K562 (cell line): ENCODE measurements around the gene PPM1H. TPM values are rescaled to one million over a fixed set of nuclear protein-coding genes. Genes with fewer than 3 reads are reported as not detected.

ENCODE experiments used
- CHD2 ChIP-seq: IDR thresholded peaks from 2 replicates; pipeline ENCODE4 v1.6.1; 2011; ENCODE audit warnings: low read depth, low read length
- HDAC8 ChIP-seq: fragments of 450-650 bp; IDR thresholded peaks from 2 replicates; pipeline ENCODE4 v1.6.1; 2016; ENCODE audit warnings: mild to moderate bottlenecking, missing genetic modification characterization, moderate library complexity, missing compliant biosample characterization
- ID3 ChIP-seq, 2 experiments: fragments of 250-450 bp in 1 of 2; fragments of 450-650 bp in 1 of 2; sonication (Bioruptor Pico) in 1 of 2; IDR thresholded peaks; 2 replicates each; pipeline versions ENCODE4 v1.6.1 to v1.8.0; 2016 to 2021; ENCODE audit warnings: mild to moderate bottlenecking in 2 of 2, moderate library complexity in 2 of 2, missing compliant biosample characterization in 1 of 2, missing genetic modification characterization in 1 of 2
- MCM5 ChIP-seq: fragments of 450-650 bp; IDR thresholded peaks from 2 replicates; pipeline ENCODE4 v1.6.1; 2016; ENCODE audit warnings: low read depth
- MEIS2 ChIP-seq: fragments of 450-650 bp; IDR thresholded peaks from 2 replicates; pipeline ENCODE4 v1.6.1; 2014; ENCODE audit warnings: mild to moderate bottlenecking; ENCODE audit not compliant: partially characterized antibody
- NCOA6 ChIP-seq: fragments of 450-650 bp; IDR thresholded peaks from 2 replicates; pipeline ENCODE4 v1.6.1; 2017; ENCODE audit warnings: mild to moderate bottlenecking
- RBM25 ChIP-seq: fragments of 200-400 bp; formaldehyde crosslinking; IDR thresholded peaks from 2 replicates; pipeline ENCODE4 v1.6.1; 2018; ENCODE audit warnings: low read length, low read depth, moderate library complexity; ENCODE audit not compliant: severe bottlenecking
- RBM39 ChIP-seq: fragments of 200-400 bp; formaldehyde crosslinking; optimal IDR thresholded peaks from 2 replicates; pipeline ENCODE3; 2018; ENCODE audit warnings: low read depth, low read length
- SMARCA4 ChIP-seq: fragments of 450-650 bp; IDR thresholded peaks from 2 replicates; pipeline ENCODE4 v1.6.1; 2016
- ZNF512 ChIP-seq: IDR thresholded peaks from 2 replicates; pipeline ENCODE4 v1.6.1; 2016; ENCODE audit warnings: missing genetic modification characterization, missing compliant biosample characterization
- ZNF830 ChIP-seq: fragments of 250-450 bp; sonication (Bioruptor Pico); IDR thresholded peaks from 2 replicates; pipeline ENCODE4 v1.5.0; 2021; ENCODE audit warnings: mild to moderate bottlenecking
- polyA plus RNA-seq, 8 experiments: library from polyadenylated mRNA; depleted of rRNA in 4 of 8; stranded (reverse) in 5 of 8; unstranded in 3 of 8; fragments of >200 nt; fragmentation: Nextera tagmentation in 2 of 8; fragmentation: Illumina TruSeq in 1 of 8; extraction: Ambion mirVana in 2 of 8; extraction: Trizol in 1 of 8; gene quantifications; 2 replicates each; pipeline versions ENCODE4 v1.2.1 to v1.2.3, GENCODE V29; 2011 to 2014; ENCODE audit warnings: inconsistent platforms in 1 of 8, missing spikeins in 1 of 8
- total RNA-seq, 7 experiments: library from RNA; depleted of rRNA in 6 of 7; stranded (reverse); fragments of >200 nt in 6 of 7; fragmentation: Illumina TruSeq in 2 of 7; extraction: Trizol in 2 of 7; gene quantifications; 2 replicates each; pipeline versions ENCODE4 v1.2.1 to v1.2.3, GENCODE V29; 2011 to 2021; ENCODE audit warnings: low replicate concordance in 1 of 7

PPM1H gene
- total and polyA plus RNA-seq, 9 of the 15 experiments (the other 6 are each of a cell fraction or from before 2014, with no cell fraction given): 5.3 to 29.3 (median 11.3) TPM

GRCh38 chr12:62657363-62657632 lies 277.7 kb downstream of the PPM1H start (continued):
- TF ChIP-seq ZNF512 (tag): no peak
- TF ChIP-seq MEIS2: no peak
- no peak for TF ChIP-seq ID3 (CRISPR knock-in tag; IDR thresholded peaks at IDR 0.05)
- TF ChIP-seq ID3 (tag; IDR thresholded peaks at IDR 0.05): no peak
- no peak for TF ChIP-seq RBM25
- no peak for TF ChIP-seq NCOA6
- TF ChIP-seq CHD2: no peak
- TF ChIP-seq SMARCA4: no peak
- no peak for TF ChIP-seq RBM39
- no peak for TF ChIP-seq ZNF830 (CRISPR knock-in tag)
- no peak for TF ChIP-seq MCM5
- no peak for TF ChIP-seq HDAC8 (tag)
- TF ChIP-seq, all 486 proteins: peak for 0
